Retinal pigment epithelial cell (primary cell): Measurements from ENCODE around the gene LINC00237.

Source experiments
- DNase-seq: peaks from one replicate; pipeline ENCODE4 v3.0.0-alpha.2; 2010; ENCODE audit warnings: low read depth
- H3K4me3 ChIP-seq: 2 replicates; pipeline ENCODE4 v1.5.1; 2011; ENCODE audit warnings: mild to moderate bottlenecking, low read length, control low read depth, moderate library complexity
- TF ChIP-seq, protein P1 (sequence below): conservative IDR thresholded peaks from 2 replicates; pipeline ENCODE4 v1.5.1; 2011; ENCODE audit warnings: low read depth, low read length, control low read depth, inconsistent platforms

Gene LINC00237

DNA sequence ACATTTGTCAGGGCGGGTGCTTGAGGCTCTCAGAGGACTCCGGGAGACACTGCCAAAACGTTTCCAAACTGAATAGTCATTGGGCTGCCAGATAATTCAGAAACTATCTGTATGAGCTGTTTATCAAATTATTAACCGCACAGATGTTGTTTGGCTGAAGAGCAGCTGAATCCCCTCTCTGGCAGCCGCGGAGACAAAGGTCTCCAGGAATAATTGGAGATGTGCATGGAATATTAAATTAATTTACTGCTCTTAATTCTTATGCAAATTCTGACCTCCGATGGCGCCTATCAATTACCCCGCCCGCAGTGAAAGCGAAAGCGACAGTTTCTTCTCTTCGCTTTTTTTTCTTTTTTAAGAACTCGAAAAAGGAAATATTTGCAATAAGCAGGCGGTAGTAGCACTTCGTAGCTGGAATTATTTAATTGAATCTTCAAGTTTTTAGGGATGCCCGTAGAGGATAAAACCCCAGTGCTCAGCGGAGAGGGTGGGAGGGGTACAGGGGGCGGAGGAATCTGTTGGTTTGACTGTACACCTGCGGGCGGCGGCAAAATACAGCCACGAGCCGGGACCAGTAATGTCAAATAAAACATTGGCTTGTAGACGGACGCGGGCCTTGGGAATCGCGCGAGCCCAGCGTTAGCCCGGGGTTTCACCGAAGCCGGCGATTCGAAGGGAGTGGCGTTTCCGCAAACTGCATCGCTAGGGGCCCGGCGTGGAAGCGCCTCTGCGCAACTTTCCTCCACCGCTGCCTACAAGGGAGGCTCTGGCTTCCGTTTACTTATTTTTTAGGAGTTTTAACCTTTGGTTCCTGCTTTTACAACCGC lies 6.2 kb downstream of the LINC00237 start:
- DNase-seq: no peak
- TF ChIP-seq, protein P1, sequence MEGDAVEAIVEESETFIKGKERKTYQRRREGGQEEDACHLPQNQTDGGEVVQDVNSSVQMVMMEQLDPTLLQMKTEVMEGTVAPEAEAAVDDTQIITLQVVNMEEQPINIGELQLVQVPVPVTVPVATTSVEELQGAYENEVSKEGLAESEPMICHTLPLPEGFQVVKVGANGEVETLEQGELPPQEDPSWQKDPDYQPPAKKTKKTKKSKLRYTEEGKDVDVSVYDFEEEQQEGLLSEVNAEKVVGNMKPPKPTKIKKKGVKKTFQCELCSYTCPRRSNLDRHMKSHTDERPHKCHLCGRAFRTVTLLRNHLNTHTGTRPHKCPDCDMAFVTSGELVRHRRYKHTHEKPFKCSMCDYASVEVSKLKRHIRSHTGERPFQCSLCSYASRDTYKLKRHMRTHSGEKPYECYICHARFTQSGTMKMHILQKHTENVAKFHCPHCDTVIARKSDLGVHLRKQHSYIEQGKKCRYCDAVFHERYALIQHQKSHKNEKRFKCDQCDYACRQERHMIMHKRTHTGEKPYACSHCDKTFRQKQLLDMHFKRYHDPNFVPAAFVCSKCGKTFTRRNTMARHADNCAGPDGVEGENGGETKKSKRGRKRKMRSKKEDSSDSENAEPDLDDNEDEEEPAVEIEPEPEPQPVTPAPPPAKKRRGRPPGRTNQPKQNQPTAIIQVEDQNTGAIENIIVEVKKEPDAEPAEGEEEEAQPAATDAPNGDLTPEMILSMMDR: no peak
- no peak overlapping the region for H3K4me3 ChIP-seq

DNA sequence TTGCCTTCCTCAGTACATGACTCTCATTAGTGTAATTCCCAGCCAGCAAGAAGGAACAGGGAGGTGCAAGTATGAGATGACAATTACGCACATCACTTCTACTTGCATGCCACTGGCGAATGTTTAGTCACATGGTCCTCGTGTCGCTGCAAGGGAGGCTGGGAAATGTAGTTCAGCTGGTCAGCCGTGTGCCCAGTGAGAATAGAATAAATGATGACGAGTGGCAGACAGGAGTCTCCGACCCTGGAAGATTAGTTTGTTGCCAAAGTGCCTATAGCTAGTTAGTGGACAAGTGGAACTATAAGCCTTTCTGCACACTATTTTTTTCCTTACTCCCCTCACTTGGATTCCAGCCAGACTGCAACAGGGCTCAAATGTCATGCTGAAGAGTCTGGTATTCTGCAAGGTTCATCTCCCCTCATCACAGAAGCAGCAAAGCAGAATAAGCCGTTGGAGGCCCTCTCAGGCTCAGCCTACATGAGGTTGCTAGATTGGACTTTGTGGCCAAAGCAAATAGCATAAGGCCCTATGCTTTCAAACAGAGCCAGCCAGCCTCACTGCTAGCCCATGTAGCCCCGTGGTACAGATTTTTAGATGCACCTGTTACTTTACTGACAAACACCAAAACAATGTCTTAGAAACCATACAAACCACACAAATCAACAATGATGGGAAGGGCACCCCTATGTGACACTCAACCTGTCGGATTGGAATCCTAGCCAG lies 9.7 kb downstream of the LINC00237 start:
- no peak overlapping the region for H3K4me3 ChIP-seq
- TF ChIP-seq, protein P1: no peak
- no peak for DNase-seq

DNA sequence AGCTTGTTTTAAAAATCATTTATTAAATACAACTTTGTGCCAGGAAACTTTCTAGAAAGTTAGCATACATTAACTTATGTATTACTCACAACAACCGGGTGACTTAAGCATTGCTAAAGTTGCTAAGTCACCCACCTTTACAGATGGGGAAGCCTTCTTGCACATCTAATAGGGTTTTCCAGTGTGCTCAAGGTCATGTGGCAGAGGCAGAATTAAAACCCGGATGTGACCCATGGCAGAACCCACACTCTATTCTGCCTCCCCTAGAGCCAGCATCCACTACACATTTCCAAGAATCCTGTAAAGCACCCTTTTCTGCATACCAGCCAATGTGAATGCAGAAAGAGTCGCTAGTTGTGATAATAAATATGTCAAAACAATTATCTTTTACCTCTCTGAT lies 13.4 kb downstream of the LINC00237 start:
- DNase-seq: no peak
- no peak overlapping the region for H3K4me3 ChIP-seq
- TF ChIP-seq, protein P1: no peak

DNA sequence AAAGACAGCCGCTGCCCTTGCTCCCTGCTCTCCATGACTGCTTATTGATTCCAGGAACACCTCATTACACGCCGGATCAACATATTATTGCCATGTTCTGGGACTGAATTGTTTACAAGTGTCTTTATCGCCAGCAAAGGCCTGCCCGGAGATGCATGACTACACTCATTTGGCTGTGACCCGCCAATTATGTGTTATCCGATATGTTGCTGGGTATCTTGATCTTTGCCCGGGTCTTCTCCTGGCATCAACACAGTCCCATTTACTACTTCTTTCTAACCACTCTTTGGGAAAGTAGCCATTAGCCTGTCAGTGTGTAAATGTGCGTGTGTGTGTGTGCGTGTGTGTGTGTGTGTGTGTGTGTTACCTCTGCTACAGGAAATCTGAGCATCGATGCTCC lies 15.4 kb downstream of the LINC00237 start:
- H3K4me3 ChIP-seq: no peak overlapping the region
- DNase-seq: no peak
- TF ChIP-seq, protein P1: no peak

DNA sequence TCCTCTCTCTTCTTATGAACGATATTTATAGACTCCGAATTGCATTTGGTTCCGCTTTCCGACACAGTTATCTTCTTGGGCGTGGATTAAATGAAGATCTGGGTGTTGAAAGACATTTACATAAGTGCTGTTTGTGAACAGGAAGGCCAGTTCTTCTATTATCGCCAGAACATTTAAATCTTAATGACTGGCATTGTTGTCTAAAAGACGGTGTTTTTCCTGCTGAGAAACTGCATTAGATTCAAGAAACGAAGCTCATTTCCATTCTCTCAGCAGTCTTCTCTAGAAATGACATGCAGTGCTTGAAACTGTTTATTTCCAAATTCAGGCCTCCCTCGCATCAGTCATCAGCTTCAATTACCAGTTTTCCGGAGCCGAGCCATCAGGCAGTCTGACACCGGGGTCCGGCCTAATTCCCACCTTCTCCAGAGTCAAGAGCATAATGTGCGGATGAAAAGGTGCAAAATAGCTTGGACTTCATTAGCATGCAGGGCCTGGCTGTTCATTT lies 16.0 kb downstream of the LINC00237 start:
- DNase-seq: no peak
- TF ChIP-seq, protein P1: no peak
- no peak overlapping the region for H3K4me3 ChIP-seq

DNA sequence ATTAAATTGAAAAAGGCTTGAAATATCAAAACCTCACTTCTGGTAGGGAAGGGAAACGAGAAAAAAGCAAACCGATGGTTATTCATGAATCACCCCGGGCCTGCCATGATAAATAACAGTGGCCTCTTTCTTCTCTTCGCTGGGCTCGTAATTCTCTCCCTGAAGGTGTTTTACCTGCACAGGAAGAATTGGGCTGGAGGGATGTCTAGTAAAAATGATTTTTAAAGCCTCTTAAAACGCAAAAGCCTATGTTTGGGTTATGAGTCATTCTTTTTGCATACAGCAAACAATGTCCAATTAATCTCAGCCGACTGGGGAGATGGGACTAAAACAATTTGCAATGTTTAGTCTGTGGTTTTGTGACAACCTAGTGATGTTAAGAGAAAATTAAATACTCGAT lies 16.8 kb downstream of the LINC00237 start:
- TF ChIP-seq, protein P1: no peak
- no peak overlapping the region for H3K4me3 ChIP-seq
- no peak for DNase-seq
